HepG2 (cell line): Measurements from ENCODE around the gene CREBRF. TPM values are rescaled to one million over a fixed set of nuclear protein-coding genes. Genes with fewer than 3 reads are reported as not detected.

Experiments used
- ETV5 ChIP-seq: IDR thresholded peaks from 2 replicates; pipeline ENCODE4 v1.6.1; 2018; ENCODE audit warnings: missing biosample characterization, missing genetic modification reagents, inconsistent platforms, borderline replicate concordance
- FOXC1 ChIP-seq: sonication (generic); formaldehyde crosslinking; IDR thresholded peaks from 2 replicates; pipeline ENCODE4 v1.8.0; 2022; ENCODE audit warnings: mild to moderate bottlenecking, missing genetic modification reagents, borderline replicate concordance
- NRL ChIP-seq: sonication (generic); formaldehyde crosslinking; IDR thresholded peaks from 2 replicates; pipeline ENCODE4 v1.5.0; 2020; ENCODE audit warnings: missing genetic modification reagents, mild to moderate bottlenecking, moderate library complexity, borderline replicate concordance
- POLR2AphosphoS2 ChIP-seq: IDR thresholded peaks from 2 replicates; pipeline ENCODE4 v1.6.1; 2011; ENCODE audit warnings: low read depth, low read length, improper control_type of control experiment
- RAD51 ChIP-seq: fragments of 450-650 bp; IDR thresholded peaks from 2 replicates; pipeline ENCODE4 v1.6.1; 2016; ENCODE audit warnings: borderline replicate concordance
- RELA ChIP-seq: sonication (generic); formaldehyde crosslinking; IDR thresholded peaks from 2 replicates; pipeline ENCODE4 v1.4.0; 2020; ENCODE audit warnings: missing genetic modification reagents
- SRF ChIP-seq: IDR thresholded peaks from 2 replicates; pipeline ENCODE4 v1.6.1; 2011; ENCODE audit warnings: mild to moderate bottlenecking, low read depth, low read length, moderate library complexity
- TCF7L2 ChIP-seq: IDR thresholded peaks from 2 replicates; pipeline ENCODE4 v1.6.1; 2011; ENCODE audit warnings: mild to moderate bottlenecking, low read depth, low read length, moderate library complexity
- TP53 ChIP-seq: sonication (generic); formaldehyde crosslinking; conservative IDR thresholded peaks from 2 replicates; pipeline ENCODE4 v1.4.0; 2020; ENCODE audit warnings: missing genetic modification reagents
- XBP1 ChIP-seq: sonication (generic); formaldehyde crosslinking; IDR thresholded peaks from 2 replicates; pipeline ENCODE4 v1.5.0; 2020; ENCODE audit warnings: missing genetic modification reagents
- ZNF205 ChIP-seq: IDR thresholded peaks from 2 replicates; pipeline ENCODE4 v1.6.1; 2018; ENCODE audit warnings: missing biosample characterization, missing genetic modification reagents
- ZNF441 ChIP-seq: sonication (generic); formaldehyde crosslinking; IDR thresholded peaks from 2 replicates; pipeline ENCODE4 v1.7.0; 2021; ENCODE audit warnings: missing genetic modification reagents, borderline replicate concordance
- ZNF547 ChIP-seq: sonication (generic); formaldehyde crosslinking; IDR thresholded peaks from 2 replicates; pipeline ENCODE4 v1.5.1; 2020; ENCODE audit warnings: mild to moderate bottlenecking, missing genetic modification reagents
- ZNF724P ChIP-seq: sonication (generic); formaldehyde crosslinking; IDR thresholded peaks from 2 replicates; pipeline ENCODE4 v1.8.0; 2022; ENCODE audit warnings: missing genetic modification reagents, borderline replicate concordance
- polyA plus RNA-seq, 8 experiments: library from polyadenylated mRNA; depleted of rRNA in 3 of 8; stranded (reverse) in 7 of 8; unstranded in 1 of 8; fragments of >200 nt; fragmentation: Illumina TruSeq in 4 of 8; extraction: Trizol in 4 of 8; gene quantifications; 2 replicates each; pipeline versions ENCODE4 v1.2.1 to v1.2.3, GENCODE V29; 2011 to 2016; ENCODE audit warnings: low read depth in 4 of 8, missing spikeins in 1 of 8, mixed read lengths in 1 of 8; ENCODE audit not compliant: insufficient read depth in 1 of 8
- total RNA-seq, 5 experiments: library from RNA; depleted of rRNA; stranded (reverse); fragments of >200 nt; fragmentation: Illumina TruSeq; extraction: Trizol; gene quantifications; 2 replicates each; pipeline ENCODE4 v1.2.3, GENCODE V29; 2016; ENCODE audit warnings: low read depth in 1 of 5
- TF ChIP-seq, protein P1 (sequence below): sonication (generic); formaldehyde crosslinking; IDR thresholded peaks from 2 replicates; pipeline ENCODE4 v1.5.0; 2020; ENCODE audit warnings: missing genetic modification reagents
- TF ChIP-seq, protein P2 (sequence below): sonication (generic); formaldehyde crosslinking; IDR thresholded peaks from 2 replicates; pipeline ENCODE4 v1.5.0; 2020; ENCODE audit warnings: mild to moderate bottlenecking, missing genetic modification reagents
- TF ChIP-seq, protein P3 (sequence below): sonication (generic); formaldehyde crosslinking; IDR thresholded peaks from 2 replicates; pipeline ENCODE4 v1.8.1; 2023; ENCODE audit warnings: missing genetic modification reagents, mild to moderate bottlenecking, borderline replicate concordance
- TF ChIP-seq, protein P4 (sequence below), 2 experiments: IDR thresholded peaks; 2 replicates each; pipeline ENCODE4 v1.6.1; 2011 to 2012; ENCODE audit warnings: low read length in 2 of 2, borderline replicate concordance in 1 of 2, low read depth in 1 of 2, mild to moderate bottlenecking in 1 of 2, moderate library complexity in 1 of 2
- TF ChIP-seq, protein P5 (sequence below): IDR thresholded peaks from 2 replicates; pipeline ENCODE4 v1.6.1; 2016; ENCODE audit warnings: low read depth

The CREBRF gene
- total and polyA plus RNA-seq, 2 of the 13 experiments (the other 11 are each of a cell fraction or from before 2014, with no cell fraction given): 4.5 to 10.2 TPM

DNA sequence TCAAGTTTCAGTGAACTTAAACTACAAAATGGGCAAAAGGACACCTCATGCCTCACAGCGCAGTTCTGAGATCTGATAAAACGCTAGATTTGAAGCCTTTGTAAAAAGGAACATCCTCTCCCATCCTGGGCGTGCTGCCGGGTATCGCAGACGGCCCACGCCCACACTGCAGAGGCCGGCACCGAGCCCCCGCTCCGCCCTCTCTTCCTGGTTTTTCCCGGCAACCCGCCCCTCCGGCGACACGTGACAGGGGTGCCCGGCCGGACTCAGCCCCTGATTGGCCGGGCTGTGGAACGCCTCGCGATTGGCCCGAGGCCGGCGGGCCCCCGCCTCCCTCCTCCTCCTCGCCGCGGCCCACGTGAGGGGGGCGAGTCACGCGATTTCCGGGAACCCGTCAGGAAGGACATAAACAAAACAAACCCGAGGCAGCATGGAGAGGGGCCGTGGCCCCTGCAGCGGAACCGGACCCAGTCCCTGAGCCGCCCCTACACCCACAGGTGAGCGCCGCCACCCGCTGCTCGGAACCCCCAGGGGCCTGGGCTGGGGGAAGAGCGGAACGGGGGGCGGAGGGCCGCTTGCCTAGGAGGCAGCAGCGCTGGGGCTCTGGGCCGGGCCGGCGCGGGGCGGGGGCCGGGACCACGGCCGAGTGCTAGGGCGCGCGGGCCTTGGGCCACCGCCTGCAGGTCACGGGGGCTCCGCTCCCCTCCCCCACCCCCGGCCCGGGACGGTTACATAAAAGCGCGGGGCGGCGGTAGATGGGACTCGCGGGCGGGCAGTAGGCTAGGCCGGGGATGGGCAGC, at the start of gene CREBRF (continued):
- TF ChIP-seq, protein P1, sequence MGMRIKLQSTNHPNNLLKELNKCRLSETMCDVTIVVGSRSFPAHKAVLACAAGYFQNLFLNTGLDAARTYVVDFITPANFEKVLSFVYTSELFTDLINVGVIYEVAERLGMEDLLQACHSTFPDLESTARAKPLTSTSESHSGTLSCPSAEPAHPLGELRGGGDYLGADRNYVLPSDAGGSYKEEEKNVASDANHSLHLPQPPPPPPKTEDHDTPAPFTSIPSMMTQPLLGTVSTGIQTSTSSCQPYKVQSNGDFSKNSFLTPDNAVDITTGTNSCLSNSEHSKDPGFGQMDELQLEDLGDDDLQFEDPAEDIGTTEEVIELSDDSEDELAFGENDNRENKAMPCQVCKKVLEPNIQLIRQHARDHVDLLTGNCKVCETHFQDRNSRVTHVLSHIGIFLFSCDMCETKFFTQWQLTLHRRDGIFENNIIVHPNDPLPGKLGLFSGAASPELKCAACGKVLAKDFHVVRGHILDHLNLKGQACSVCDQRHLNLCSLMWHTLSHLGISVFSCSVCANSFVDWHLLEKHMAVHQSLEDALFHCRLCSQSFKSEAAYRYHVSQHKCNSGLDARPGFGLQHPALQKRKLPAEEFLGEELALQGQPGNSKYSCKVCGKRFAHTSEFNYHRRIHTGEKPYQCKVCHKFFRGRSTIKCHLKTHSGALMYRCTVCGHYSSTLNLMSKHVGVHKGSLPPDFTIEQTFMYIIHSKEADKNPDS (CRISPR knock-in tag): no peak
- TF ChIP-seq SRF: no peak
- TF ChIP-seq XBP1 (CRISPR knock-in tag): no peak
- TF ChIP-seq NRL: no peak
- peak; percentile 36; the same call in 1 of the 2 replicates for TF ChIP-seq ZNF441 (CRISPR knock-in tag)
- TF ChIP-seq, protein P2, sequence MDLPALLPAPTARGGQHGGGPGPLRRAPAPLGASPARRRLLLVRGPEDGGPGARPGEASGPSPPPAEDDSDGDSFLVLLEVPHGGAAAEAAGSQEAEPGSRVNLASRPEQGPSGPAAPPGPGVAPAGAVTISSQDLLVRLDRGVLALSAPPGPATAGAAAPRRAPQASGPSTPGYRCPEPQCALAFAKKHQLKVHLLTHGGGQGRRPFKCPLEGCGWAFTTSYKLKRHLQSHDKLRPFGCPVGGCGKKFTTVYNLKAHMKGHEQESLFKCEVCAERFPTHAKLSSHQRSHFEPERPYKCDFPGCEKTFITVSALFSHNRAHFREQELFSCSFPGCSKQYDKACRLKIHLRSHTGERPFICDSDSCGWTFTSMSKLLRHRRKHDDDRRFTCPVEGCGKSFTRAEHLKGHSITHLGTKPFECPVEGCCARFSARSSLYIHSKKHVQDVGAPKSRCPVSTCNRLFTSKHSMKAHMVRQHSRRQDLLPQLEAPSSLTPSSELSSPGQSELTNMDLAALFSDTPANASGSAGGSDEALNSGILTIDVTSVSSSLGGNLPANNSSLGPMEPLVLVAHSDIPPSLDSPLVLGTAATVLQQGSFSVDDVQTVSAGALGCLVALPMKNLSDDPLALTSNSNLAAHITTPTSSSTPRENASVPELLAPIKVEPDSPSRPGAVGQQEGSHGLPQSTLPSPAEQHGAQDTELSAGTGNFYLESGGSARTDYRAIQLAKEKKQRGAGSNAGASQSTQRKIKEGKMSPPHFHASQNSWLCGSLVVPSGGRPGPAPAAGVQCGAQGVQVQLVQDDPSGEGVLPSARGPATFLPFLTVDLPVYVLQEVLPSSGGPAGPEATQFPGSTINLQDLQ (CRISPR knock-in tag): no peak
- TF ChIP-seq RELA: no peak
- TF ChIP-seq FOXC1 (CRISPR knock-in tag): no peak; the same call in 1 of the 2 replicates
- 0 out of 2 replicates have a peak, but pooled peaks have one; percentile 30 for TF ChIP-seq ZNF547 (CRISPR knock-in tag)
- no peak for TF ChIP-seq ZNF205 (CRISPR knock-in tag)
- TF ChIP-seq, protein P3, sequence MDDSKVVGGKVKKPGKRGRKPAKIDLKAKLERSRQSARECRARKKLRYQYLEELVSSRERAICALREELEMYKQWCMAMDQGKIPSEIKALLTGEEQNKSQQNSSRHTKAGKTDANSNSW (CRISPR knock-in tag): no peak
- TF ChIP-seq TCF7L2: no peak
- TF ChIP-seq, protein P4, sequence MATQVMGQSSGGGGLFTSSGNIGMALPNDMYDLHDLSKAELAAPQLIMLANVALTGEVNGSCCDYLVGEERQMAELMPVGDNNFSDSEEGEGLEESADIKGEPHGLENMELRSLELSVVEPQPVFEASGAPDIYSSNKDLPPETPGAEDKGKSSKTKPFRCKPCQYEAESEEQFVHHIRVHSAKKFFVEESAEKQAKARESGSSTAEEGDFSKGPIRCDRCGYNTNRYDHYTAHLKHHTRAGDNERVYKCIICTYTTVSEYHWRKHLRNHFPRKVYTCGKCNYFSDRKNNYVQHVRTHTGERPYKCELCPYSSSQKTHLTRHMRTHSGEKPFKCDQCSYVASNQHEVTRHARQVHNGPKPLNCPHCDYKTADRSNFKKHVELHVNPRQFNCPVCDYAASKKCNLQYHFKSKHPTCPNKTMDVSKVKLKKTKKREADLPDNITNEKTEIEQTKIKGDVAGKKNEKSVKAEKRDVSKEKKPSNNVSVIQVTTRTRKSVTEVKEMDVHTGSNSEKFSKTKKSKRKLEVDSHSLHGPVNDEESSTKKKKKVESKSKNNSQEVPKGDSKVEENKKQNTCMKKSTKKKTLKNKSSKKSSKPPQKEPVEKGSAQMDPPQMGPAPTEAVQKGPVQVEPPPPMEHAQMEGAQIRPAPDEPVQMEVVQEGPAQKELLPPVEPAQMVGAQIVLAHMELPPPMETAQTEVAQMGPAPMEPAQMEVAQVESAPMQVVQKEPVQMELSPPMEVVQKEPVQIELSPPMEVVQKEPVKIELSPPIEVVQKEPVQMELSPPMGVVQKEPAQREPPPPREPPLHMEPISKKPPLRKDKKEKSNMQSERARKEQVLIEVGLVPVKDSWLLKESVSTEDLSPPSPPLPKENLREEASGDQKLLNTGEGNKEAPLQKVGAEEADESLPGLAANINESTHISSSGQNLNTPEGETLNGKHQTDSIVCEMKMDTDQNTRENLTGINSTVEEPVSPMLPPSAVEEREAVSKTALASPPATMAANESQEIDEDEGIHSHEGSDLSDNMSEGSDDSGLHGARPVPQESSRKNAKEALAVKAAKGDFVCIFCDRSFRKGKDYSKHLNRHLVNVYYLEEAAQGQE (IDR thresholded peaks at IDR 0.05; ENCODE audit: borderline replicate concordance in 1 of 2, low read depth in 1 of 2, low read length in 2 of 2): no peak
- no peak for TF ChIP-seq ZNF724P (CRISPR knock-in tag)
- TF ChIP-seq POLR2AphosphoS2: no peak
- TF ChIP-seq ETV5 (CRISPR knock-in tag): peak; percentile 89
- TF ChIP-seq RAD51: peak; percentile 95
- TF ChIP-seq, protein P5, sequence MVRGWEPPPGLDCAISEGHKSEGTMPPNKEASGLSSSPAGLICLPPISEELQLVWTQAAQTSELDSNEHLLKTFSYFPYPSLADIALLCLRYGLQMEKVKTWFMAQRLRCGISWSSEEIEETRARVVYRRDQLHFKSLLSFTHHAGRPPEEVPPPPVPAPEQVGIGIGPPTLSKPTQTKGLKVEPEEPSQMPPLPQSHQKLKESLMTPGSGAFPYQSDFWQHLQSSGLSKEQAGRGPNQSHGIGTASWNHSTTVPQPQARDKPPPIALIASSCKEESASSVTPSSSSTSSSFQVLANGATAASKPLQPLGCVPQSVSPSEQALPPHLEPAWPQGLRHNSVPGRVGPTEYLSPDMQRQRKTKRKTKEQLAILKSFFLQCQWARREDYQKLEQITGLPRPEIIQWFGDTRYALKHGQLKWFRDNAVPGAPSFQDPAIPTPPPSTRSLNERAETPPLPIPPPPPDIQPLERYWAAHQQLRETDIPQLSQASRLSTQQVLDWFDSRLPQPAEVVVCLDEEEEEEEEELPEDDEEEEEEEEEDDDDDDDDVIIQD (CRISPR knock-in tag): no peak
- no peak for TF ChIP-seq TP53
